Fibroblast of the aortic adventitia (primary cell): ENCODE results near the gene MED12L. TPM values are rescaled to one million over a fixed set of nuclear protein-coding genes. Genes with fewer than 3 reads are reported as not detected.

ENCODE experiments used
- DNase-seq: peaks from one replicate; pipeline ENCODE4 v3.0.0-alpha.2; 2010; ENCODE audit warnings: low read depth
- H3K4me3 ChIP-seq: 2 replicates; pipeline ENCODE4 v1.5.1; 2011; ENCODE audit warnings: low read depth, mild to moderate bottlenecking, control low read depth, low read length, moderate library complexity
- CTCF ChIP-seq: IDR thresholded peaks from 2 replicates; pipeline ENCODE4 v1.5.1; 2011; ENCODE audit warnings: mild to moderate bottlenecking, low read length, control low read depth, inconsistent platforms; ENCODE audit not compliant: insufficient read depth
- total RNA-seq: library from RNA; depleted of rRNA; stranded (reverse); fragments of >200 nt; gene quantifications from 2 replicates; pipeline ENCODE4 v1.2.3, GENCODE V29; 2012; ENCODE audit warnings: low replicate concordance

MED12L gene
- total RNA-seq, 1 donor = 0.72 TPM

GRCh38 chr3:151113343-151113742, 27.9 kb downstream of the MED12L start:
- no peak for DNase-seq
- no peak overlapping the region for H3K4me3 ChIP-seq
- TF ChIP-seq CTCF = no peak

GRCh38 chr3:151117047-151117446, 31.6 kb downstream of the MED12L start:
- TF ChIP-seq CTCF = no peak
- H3K4me3 ChIP-seq = no peak overlapping the region
- no peak for DNase-seq

GRCh38 chr3:151119188-151119587, 33.7 kb downstream of the MED12L start:
- H3K4me3 ChIP-seq = no peak overlapping the region
- no peak for TF ChIP-seq CTCF
- no peak for DNase-seq

- DNase-seq = no peak
- TF ChIP-seq CTCF = no peak
- H3K4me3 ChIP-seq = no peak overlapping the region
Measured at GRCh38 chr3:151120409-151120808, 34.9 kb downstream of the MED12L start.

GRCh38 chr3:151121016-151121415, 35.6 kb downstream of the MED12L start:
- no peak for TF ChIP-seq CTCF
- no peak overlapping the region for H3K4me3 ChIP-seq
- no peak for DNase-seq

GRCh38 chr3:151123827-151124226, 38.4 kb downstream of the MED12L start:
- no peak for TF ChIP-seq CTCF
- no peak overlapping the region for H3K4me3 ChIP-seq
- DNase-seq = no peak

GRCh38 chr3:151124476-151124875, 39.0 kb downstream of the MED12L start:
- H3K4me3 ChIP-seq = no peak overlapping the region
- TF ChIP-seq CTCF = no peak
- no peak for DNase-seq
